COR-L47 (cell line): Measurements from ENCODE around the gene ABCA4.

Source experiments
- DNase-seq: peaks from one replicate; lab custom pipeline; 2025; lab: John Stamatoyannopoulos, UW

The ABCA4 gene

DNA sequence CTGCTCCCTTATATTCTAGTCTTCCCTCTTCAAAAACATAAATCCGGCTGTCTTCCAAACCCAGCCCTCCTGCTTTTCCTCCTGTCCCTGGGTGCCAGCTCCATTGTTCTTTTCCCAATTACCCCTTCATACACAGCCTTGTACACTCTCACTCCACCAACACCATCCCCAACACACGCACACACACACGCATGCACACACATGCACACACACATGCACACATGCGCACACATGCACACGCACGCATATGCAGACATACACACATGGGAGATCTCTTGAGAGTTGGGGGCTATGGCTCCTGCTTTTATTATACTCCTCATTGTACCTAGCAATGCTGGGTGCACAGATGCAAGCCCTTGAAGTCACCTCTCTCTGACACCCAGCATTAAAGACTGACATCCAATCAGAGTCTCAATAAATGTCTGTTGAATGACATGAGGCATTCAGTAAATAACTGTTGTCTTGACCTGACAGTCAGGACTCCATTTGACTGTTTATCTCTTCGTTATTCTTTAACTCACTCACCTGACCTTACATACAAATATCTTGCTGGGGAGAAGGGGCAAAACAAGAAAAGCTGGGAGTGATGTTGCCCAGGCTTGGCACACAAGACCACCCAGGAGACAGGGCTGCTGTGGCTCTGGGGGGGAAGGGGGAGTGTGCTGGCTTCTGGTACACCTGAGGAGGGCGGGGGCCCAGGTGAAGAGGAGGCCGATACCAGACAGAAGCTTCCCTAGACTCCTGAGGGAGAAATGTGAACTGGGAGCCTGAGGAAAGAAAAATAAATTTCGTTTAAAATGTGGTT lies 16.0 kb downstream of the ABCA4 start:
- DNase-seq, result no peak

- DNase-seq, result no peak
Observed at GRCh38 chr1:94104127-94104684, 16.7 kb downstream of the ABCA4 start.

DNA sequence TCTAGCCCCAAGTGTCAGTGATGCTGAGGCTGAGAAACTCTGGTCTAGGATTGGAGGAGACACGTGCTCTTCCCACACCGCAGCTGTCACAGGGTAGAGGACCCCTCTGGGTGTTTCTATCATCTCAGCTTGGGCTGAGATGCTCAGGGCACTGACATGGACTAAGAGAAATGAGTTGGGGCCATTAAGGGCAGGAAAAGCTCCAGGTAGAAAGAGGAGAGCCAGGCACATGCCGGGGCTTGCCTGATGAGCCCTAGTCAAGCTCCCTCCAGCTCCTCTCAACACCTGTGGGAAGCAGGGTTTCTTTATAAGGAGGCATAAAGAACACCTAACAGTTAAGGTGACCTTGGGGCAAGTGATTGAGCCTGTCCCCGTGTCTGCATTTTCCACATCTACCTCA lies 17.3 kb downstream of the ABCA4 start:
- DNase-seq, result no peak

DNA sequence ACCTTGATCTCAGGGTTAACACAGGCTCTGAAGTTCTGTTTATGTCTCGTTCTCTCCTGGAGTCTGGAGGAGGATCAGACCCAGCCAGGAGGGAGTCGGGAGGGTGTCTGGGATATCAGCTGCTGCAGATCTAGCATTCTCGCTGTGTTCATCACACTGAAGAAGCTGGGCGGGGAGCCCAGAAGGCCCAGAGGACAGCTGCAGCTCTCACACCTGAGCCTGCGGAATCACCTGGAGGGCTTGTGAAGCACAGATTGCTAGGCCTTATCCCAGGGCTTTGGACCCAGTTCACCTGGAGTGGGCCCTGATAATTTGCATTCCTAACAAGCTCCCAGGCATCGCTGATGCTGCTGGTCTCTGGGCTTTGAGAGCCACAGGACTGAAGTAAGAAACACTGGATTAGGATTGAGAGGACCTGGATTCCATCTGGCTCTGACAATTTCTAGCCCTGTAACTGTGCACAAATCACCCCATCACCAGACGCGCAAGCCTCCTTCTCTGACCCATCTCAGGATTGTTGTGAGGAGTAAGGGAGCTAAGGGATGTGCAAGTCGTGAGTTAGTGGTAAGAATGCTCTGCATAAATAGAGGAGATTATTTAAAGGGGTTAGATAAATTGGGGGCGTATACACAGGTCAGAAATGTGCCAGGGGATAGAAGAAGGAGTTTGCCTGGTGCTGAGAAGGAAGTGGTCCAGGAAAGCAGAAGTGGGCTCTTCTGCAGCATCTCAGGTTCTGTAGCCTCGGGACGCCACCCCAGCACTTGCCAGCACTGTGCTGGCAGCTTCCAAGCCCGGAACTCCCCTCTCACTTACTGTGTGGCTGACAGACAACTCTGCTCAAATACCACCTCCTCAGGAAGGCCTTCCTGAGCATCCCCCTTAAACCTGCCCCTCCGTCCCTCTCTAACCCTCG lies 19.1 kb downstream of the ABCA4 start:
- no peak for DNase-seq

GRCh38 chr1:94100785-94101612 lies 19.9 kb downstream of the ABCA4 start:
- DNase-seq, result no peak

DNA sequence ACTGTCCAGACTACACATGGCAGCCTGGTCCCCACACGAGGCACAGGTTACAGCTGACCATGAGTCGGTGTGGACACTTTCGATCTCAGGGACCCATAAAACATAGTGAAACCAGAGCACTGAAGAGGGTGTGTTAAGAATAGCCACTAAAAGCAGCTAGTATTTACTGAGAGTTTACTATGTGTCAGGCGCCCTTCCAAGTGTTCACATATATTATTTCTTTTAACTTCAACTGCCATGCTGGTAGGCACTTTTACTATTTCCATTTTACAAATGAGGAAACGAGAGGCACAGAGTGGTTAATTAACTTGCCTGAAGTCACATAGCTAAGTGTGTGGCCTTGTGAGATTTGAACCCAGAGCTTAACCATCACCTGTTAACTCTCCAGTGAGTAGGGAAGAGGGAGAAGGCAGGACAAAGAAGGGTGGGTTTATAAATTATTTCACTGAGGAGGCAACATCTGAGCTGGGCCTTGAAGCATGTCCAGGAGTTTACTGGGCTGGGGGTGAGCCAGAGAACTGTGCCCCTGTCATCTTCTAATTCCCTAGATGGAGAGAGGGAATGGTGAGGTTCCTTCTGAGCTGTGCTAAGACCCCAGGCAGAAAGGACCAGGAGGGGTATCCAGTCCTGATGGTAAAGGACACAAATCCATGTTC lies 20.7 kb downstream of the ABCA4 start:
- DNase-seq, result no peak

- DNase-seq, result no peak
Observed at GRCh38 chr1:94099303-94099702, 21.6 kb downstream of the ABCA4 start.

- no peak for DNase-seq
Observed at GRCh38 chr1:94098585-94099111, 22.3 kb downstream of the ABCA4 start.

- DNase-seq, result no peak
Observed at GRCh38 chr1:94096797-94097549, 24.0 kb downstream of the ABCA4 start.

- no peak for DNase-seq
Observed at GRCh38 chr1:94095744-94096469, 25.0 kb downstream of the ABCA4 start.

DNA sequence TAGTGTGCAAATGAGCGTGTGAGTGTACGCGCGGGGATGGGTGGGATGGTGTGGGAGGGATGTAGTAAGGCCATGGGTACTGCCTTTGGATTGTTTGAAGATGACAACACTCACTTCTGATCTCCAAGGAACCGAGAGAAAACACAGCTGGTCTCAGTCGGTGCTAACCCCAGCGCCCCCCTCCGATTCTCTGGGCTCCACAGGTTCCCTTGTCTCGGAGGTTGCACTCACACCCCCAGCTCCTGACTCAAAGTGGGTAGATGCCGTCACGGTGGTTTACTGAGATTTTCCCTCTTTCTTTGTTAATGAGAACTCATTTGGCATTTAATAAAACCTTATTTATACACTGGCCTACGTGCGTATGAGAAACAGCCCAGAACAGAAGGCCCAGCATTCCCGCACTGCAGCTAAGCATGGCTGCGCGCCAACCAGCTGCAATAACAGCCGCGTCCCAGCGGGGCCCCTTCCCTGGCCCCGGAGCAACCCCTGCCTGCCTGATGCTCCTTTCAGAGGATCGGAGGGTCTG lies 25.8 kb downstream of the ABCA4 start:
- DNase-seq, result no peak

- DNase-seq, result no peak
Observed at GRCh38 chr1:94094469-94095111, 26.4 kb downstream of the ABCA4 start.

- no peak for DNase-seq
Observed at GRCh38 chr1:94093996-94094395, 27.0 kb downstream of the ABCA4 start.

DNA sequence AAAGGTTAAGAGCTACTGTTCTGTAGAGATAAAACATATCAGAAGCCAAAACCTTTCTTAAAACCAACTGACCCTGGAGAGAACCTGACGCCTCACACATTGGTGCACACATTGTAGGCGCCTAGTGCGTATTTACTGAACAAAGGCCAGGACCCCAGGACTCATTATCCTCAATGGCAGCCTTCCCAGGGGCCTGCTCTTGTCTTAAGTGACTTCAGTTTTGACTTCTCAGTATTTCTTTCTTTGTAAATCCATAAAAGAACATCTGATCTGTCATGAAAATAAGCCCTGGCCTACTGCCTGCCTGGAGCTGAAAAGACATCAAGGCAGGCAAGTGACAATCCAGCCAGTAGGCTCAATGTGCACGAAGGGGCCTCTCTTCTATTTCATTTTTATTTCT lies 27.6 kb downstream of the ABCA4 start:
- no peak for DNase-seq

DNA sequence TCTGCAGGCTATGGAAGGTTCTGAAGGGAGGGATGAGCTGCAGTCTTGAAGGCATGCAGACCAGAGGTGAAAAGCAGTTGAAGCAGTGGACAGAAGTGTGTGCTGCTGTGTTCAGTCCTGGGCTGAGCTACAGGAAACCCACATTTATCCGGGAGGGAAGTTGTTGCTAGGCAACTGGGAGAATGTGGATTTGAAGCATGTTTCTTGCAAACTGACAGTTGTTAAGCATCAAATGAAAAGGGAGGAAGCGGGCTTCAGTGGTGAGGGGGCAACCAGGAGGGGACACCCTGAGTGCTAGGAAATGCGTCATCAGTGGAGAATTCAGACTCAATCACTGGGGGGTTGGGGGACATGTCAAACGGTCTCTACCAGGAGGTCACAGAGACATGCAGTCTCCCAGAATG lies 28.7 kb downstream of the ABCA4 start:
- DNase-seq, result no peak

GRCh38 chr1:94090761-94091160 lies 30.2 kb downstream of the ABCA4 start:
- no peak for DNase-seq

DNA sequence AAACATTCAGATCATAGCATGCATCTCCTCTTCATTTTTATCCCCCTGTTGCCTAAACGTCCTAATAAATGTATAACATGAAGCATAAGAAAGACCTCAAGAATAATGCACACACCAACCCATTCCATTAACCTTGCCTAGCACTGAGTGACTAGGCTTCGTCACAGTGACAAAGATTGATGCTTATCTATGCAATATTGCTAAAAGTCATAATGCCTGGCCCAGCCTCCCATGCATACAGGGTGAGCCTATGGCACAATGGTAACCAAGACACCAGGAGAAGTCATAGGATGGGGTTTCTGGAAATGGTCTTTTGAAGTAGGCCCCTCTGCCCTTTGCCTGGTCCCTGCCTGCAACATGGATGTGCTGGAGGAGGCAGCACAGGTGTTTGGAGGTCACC lies 33.8 kb downstream of the ABCA4 start:
- no peak for DNase-seq

- no peak for DNase-seq
Observed at GRCh38 chr1:94084547-94084946, 36.4 kb downstream of the ABCA4 start.

DNA sequence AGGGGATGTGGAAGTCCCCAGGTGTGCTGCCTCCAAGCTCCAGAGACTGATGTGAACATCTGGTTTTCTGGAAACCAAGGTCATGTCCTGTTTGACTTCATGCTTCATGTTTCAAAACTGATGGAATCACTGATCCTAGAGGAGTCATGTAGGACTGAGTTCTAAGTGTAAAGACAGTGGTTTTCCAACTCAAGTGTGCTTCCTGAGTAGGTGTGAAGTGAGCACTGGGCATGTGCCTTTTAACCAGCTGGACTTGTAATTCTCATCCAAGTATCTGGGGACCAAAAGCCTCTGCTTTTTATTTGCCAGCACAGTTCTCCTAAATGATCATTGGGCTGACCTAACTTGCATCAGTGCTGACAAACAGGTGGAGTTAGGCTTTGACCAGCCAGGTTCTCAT lies 36.9 kb downstream of the ABCA4 start:
- no peak for DNase-seq
